Effector CD8-positive, alpha-beta T cell (primary cell): ENCODE measurements around the gene C16orf95.
"Not testable (repeated sequence)": the region's sequence is repeated elsewhere in the genome, so short reads cannot be mapped to it uniquely, and the experiment has no call there.

Source experiments
- DNase-seq: peaks from one replicate; lab custom pipeline; 2025; lab: John Stamatoyannopoulos, UW

C16orf95 gene

GRCh38 chr16:87346517-87347060, 29.4 kb upstream of the C16orf95 start:
- no peak for DNase-seq

GRCh38 chr16:87345726-87346424, 28.7 kb upstream of the C16orf95 start:
- no peak for DNase-seq

GRCh38 chr16:87344931-87345631, 27.9 kb upstream of the C16orf95 start:
- DNase-seq = peak; percentile 32

DNA sequence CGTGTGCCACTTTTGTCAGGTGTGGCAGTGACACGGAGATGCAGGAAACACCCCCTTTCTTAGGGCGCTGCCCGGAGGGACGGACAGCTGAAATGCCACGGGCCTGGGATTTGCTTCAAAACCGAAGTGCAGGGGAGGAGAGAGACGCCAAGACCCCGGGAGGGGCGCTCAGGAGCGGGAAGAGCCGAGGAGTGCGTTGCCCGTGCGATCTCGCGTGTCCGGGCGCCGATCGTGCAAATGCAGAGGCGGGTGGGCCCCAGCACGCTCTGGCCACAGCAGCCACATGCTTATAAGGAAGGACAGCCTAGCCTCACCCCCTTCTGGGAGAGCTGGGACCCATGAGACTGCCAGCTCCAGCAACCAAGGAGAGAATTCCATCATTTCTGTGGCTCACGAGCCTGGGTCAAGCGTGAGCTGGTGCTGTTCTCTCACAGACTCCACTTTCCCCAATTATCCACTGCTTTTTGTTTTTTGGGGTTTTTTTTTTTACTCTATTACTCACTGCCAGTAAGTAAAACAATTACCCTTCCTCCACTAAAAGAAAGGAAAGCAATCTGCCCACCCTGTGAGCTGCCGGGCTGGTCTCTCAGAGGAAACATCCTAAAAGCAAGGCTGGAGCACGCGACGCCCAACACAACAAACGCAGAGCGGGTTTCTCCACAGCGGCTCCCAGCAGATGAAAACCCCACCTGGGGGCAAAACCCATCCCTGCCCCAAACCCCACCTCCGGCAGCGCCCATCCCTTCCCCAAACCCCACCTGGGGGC, 27.2 kb upstream of the C16orf95 start:
- DNase-seq = no peak

DNA sequence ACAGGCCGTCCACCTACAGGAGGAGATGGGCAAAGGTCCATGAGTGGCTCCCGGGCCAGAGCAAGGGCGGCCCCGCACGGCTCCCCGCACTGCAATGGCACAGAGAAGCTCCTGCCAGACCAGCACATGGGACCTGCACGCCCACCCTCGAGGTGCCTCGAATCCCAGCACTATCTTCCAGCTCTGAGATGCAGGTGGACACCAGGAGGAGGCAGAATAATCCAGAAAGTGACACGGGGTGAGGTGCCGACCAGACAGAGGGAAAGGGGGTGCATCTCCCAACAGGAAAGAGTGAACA, 26.5 kb upstream of the C16orf95 start:
- no peak for DNase-seq

DNA sequence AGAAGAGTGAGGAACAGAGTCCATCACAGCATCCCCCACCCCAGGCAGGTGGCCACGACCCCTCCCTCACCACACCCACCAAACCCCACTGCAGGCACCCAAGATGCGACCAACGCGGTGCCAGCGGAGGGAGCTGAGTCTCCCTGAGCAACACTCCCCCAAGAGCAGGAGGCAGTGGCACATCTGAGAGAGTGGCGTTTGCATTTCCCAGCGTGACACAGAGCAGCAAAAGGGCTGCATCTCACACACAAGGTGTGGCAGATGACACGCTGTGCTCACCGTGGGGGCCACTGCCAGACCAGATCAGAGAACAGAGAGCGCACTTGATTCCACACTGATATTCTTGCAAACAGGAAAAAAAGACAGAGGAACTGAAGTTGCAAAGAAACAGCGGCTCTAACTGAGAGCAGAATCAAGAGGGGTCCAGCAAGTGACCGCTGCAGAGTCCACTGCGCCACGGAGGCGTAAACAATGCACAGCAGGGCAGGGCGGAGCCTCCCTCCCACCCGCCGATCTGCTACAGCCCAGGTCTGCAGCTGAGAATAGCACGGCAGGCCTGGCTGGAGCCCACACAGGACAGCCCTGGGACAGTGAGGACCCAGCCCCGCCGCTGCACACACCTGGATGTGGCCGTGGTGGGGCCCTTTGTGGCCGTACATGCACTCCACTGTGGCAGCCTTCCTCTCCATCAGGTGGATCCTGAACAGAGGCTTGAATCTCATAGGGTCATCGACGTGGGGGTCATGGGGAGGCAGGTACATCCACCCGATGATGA, 26.0 kb upstream of the C16orf95 start:
- DNase-seq = no peak

DNA sequence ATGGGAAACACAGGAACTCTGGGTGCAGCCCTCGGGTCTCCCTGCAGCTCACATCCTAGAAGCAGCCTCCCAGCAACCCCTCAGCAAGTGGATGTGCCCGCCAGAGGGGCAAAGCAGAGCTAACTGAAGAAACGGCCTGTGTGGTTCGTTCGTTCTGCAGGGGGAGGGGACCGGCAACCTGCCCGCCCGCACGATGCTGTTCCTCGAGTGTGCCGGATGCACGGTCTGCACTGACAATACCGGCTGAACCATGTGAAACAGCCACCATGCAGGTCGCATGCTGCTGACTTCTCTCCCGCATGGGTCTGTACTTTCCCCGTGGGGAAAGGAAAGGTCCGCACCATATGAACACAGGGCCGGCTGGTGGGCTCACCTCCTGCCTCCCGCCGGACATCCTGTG, 25.3 kb upstream of the C16orf95 start:
- DNase-seq = no peak

DNA sequence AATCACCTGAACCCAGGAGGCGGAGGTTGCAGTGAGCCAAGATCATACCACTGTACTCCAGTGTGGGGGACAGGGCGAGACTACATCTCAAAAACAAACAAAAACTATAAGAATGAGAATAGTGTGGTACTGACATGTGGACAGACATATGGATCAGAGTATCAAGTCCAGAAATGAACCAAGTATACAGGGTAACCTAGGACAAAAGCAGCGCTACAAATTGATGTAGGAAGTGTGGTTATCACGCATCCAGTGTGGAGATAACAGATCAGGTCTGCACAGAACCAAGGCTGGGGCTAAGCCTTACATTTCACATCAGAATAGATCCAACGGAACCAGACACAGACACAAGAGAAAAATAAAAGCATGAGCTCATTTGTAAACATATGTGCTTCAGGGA, 23.0 kb upstream of the C16orf95 start:
- DNase-seq = no peak

DNA sequence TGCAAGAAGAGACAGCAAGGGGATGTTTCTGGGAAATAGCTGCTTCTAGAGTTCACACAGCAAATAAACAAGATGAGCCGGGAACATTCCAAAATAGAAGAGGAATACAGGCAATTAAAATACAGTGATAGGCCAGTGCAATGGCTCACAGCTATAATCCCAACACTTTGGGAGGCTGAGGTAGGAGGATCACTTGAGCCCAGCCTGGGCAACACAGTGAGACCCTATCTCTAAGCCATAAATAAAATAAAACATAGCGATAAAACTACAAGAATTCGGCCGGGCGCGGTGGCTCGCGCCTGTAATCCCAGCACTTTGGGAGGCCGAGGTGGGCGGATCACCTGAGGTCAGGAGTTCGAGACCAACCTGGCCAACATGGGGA, 22.5 kb upstream of the C16orf95 start:
- DNase-seq = not testable (repeated sequence)

DNA sequence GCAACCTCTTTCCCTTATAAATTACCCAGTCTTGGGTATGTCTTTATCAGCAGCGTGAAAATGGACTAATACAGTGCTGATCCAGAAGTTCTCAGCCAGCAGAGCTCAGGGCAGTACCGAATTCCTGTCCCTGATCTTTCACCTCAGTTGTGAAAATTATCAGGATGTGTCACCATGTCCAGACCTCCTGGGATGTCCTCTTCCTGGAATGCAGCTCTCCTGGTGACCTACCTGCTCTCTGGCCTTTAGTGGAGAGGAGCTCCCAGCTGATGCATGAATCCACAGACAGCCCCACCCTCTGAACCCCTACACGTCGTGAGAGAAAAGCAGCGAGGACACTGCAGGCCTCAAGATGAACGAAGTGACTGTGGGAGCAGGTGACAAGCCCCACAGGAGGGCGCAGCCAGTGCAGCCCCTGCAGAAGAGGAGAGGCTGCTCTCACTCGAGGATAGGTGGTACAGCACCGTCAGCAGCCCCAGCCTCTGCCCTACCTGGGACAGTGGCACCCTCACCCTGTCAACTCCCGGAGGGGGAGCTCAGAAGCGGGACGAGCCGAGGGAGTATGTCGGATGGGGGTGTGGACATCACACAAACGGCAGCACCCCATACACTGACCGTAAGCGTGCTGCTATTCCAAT, 22.0 kb upstream of the C16orf95 start:
- DNase-seq = no peak

DNA sequence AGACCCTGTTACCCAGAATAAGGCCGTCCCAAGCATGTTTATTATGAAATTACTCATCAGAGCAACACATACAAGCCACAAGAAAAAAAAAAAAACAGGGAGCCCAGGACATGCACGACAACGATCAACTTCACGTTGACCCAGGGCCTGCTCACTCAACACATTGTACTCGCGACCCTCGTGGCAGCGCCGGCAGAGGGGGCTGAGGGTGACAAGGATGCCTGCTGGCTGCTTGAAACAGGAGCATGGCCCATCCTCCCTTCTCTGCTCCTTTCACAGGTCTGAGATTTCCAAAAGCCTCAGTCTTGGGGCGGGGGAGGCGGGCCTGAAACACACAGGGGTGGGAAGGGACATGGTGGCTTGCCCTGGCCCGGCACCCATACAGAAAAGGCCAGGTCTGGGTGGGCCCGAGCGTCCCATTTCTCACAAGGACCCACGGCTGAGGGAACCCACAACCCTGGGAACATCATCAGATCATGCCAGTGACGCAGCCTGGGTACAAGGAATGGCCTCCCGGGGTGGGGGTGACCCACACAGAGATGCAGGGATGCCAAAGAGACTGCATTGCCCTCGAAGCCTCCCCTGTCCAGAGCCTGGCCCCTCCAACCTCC, 21.1 kb upstream of the C16orf95 start:
- DNase-seq = no peak

GRCh38 chr16:87337262-87337771, 20.1 kb upstream of the C16orf95 start:
- DNase-seq = no peak

GRCh38 chr16:87336434-87337240, 19.4 kb upstream of the C16orf95 start:
- DNase-seq = no peak

DNA sequence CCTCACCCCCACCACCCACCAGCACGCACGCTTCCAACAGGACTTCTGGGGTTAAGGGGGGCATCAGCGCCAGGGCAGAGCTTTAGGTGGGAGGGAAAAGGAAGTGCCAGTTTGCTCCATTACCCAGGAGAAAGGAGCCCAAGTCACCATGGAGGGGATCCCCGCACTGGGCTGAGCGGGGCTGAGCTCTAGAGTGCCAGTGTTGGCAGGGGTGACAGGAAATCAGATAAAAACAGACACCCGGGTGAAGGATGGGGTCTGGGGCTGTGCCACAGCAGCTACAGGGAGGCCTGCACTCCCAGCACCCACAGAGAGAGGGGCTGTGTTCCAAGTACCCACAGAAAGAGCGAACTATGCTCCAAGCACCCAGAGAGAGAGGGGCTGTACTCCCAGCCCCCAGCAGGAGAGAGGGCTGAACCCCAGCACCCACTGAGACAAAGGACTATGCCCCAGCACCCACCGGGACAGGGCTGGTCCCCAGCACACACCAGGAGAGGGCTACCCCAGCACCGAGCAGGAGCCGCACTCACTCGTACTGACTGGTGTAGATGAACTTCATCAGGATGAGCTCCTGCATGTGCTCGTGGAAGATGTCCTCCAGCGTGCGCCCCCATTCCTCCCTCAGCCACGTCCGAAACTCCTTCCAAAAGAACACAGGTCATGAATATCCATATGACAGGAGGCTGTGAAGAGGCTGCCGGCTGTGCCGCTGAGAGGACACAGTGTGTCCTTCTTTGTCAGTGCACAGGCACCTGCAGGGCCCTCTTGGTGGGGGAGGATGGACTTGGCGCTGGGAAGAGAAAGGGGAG, 18.6 kb upstream of the C16orf95 start:
- no peak for DNase-seq

DNA sequence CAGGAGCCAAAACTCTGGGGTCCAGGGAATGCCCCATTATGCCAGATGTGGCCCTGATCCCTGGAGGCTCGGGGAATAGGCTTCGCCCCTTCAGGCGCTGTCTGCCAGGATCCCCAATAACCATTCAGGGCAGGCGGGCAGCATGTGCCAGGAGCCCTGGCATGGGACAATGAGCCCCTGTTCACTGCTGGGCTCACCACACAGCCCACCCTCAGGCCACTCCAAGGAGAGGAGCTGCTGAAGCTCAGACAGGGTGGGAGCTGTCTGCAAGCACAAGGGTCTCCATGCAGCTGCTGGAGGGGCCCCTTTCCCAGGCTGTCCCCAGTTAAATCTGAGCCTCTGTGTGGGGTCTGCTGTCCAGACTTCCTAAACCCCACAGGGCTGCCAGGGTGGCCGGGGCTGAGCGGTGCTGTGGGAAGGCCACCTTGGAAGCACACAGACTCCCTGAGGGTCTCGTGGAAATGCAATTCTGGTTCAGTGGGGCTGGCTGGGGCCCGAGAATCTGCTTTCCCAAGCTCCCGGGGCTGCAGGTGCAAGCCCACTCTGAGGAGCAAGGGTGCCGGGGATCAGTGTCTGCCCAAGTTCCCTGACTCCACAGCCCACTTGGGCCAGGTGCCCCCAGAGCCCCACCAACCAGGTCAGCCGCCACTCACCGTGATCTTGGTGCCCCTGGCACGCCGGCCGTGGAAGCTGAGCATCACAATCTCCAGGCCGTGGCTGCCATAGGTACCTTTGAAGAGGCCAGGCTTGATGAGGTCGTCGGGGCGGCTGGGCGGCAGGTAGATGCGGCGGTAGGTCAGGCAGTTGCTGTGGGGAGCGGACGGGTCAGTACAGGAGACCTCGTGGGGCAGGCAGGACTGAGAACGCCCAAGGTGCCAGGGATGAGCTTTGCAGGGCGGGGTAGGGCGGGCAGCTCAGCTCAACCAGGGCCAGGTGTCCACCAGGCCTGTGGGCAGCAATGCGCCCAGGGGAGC, 17.7 kb upstream of the C16orf95 start:
- no peak for DNase-seq

- DNase-seq = no peak
Observed at GRCh38 chr16:87333581-87334331, 16.6 kb upstream of the C16orf95 start.

DNA sequence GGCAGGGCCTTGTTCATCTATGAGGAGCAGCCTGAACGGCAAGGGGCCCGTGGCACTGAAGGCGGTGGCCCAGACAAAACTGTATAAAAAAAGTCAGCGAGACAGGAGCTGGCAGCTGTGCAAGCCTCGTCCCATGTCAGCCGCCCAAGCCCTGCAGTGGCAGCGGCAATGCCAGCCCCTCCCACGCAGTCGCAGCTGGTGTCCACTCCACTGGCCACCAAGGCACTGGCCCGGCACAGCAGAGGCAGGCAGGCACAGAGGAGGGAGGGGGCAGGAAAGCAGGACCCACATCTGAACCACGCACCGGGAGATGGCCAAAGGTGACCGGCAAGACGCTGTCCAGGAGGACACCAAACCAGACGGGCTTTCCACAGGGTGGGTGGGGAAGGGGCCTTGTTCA, 15.9 kb upstream of the C16orf95 start:
- no peak for DNase-seq
